ENCODE data around the gene HSPA1B. TPM values are rescaled to one million over a fixed set of nuclear protein-coding genes. Genes with fewer than 3 reads are reported as not detected.

HSPA1B gene
- total RNA-seq: 10 to 100 TPM; 44.0 to 47.2 TPM

- no peaks in the 10 kb centered on the region for H3K27me3 Mint-ChIP-seq
- no peaks in the 10 kb centered on the region for H3K9me3 Mint-ChIP-seq
- peak; percentile 97 for DNase-seq
- ChIA-PET POLR2A (interaction anchor here (0.6 to 2.4 kb wide), 6 partner anchors 29 to 257 kb away, joined by 3 to 9 read pairs (median 3); partner anchors contain the start of genes CLIC1 and GPANK1), CTCF (interaction anchor here (0.6 to 1.2 kb wide), 5 partner anchors 40 to 281 kb away, joined by 3 to 5 read pairs (median 3); partner anchors contain the start of gene ATP6V1G2)
- H3K4me1 Mint-ChIP-seq: peaks cover 53% of the 10 kb centered on the region
- peak within 1 kb of the TSS; percentile 96 for H3K27ac Mint-ChIP-seq
- H3K4me3 Mint-ChIP-seq: peak within 1 kb of the TSS; percentile 86
- peaks cover 12% of the 10 kb centered on the region for H3K36me3 Mint-ChIP-seq (ENCODE audit: low read depth)
Measured at GRCh38 chr6:31827286-31828079, at the start of gene HSPA1B. TSS of gene HSPA1B (plus strand) at chr6:31827738. CDS start at chr6:31827951, 213 bp downstream.

- Mint-ChIP-seq H3K4me3 (no peak overlapping the region), H3K4me1 (peaks cover 34% of the 10 kb centered on the region), H3K27me3 (no peaks in the 10 kb centered on the region), H3K36me3 (ENCODE audit: low read depth) (peaks cover 13% of the 10 kb centered on the region), H3K9me3 (no peaks in the 10 kb centered on the region), H3K27ac (no peak overlapping the region)
- DNase-seq: no peak
- POLR2A ChIA-PET: interaction anchor here (0.6 kb wide), 1 partner anchor 112 kb away, joined by 3 read pairs; no protein-coding TSS in a partner anchor
- CTCF ChIA-PET: interaction anchor here (0.7 to 4.4 kb wide), 7 partner anchors 9 to 66 kb away, joined by 3 to 29 read pairs (median 4); partner anchors contain the start of gene VARS1
Measured at GRCh38 chr6:31778193-31778592, 49.3 kb upstream of the HSPA1B start.

GRCh38 chr6:31778999-31779885 is 48.3 kb upstream of the HSPA1B start:
- no peaks in the 10 kb centered on the region for H3K9me3 Mint-ChIP-seq
- no peak for DNase-seq
- no peaks in the 10 kb centered on the region for H3K27me3 Mint-ChIP-seq
- no peak overlapping the region for H3K4me3 Mint-ChIP-seq
- ChIA-PET POLR2A (interaction anchor here (0.6 kb wide), 1 partner anchor 113 kb away, joined by 3 read pairs; no protein-coding TSS in a partner anchor), CTCF (interaction anchor here (2.7 to 4.4 kb wide), 2 partner anchors 10 to 16 kb away, joined by 13 to 29 read pairs; partner anchors contain the start of gene VARS1)
- H3K36me3 Mint-ChIP-seq (ENCODE audit: low read depth): peaks cover 17% of the 10 kb centered on the region
- no peak overlapping the region for H3K27ac Mint-ChIP-seq
- peaks cover 31% of the 10 kb centered on the region for H3K4me1 Mint-ChIP-seq

GRCh38 chr6:31779908-31780307 is 47.6 kb upstream of the HSPA1B start:
- no peak for DNase-seq
- Mint-ChIP-seq H3K4me1 (peaks cover 29% of the 10 kb centered on the region), H3K27ac (no peak overlapping the region), H3K4me3 (no peak overlapping the region), H3K9me3 (no peaks in the 10 kb centered on the region), H3K27me3 (no peaks in the 10 kb centered on the region), H3K36me3 (ENCODE audit: low read depth) (peaks cover 22% of the 10 kb centered on the region)
- CTCF ChIA-PET: interaction anchor here (2.7 to 4.4 kb wide), 2 partner anchors 10 to 15 kb away, joined by 13 to 29 read pairs; partner anchors contain the start of gene VARS1
- POLR2A ChIA-PET: no interaction called here

- Mint-ChIP-seq H3K36me3 (ENCODE audit: low read depth) (peaks cover 22% of the 10 kb centered on the region), H3K4me1 (peaks cover 23% of the 10 kb centered on the region), H3K27ac (no peak overlapping the region), H3K4me3 (no peak overlapping the region), H3K27me3 (no peaks in the 10 kb centered on the region), H3K9me3 (no peaks in the 10 kb centered on the region)
- POLR2A ChIA-PET: no interaction called here
- DNase-seq: no peak
- CTCF ChIA-PET: interaction anchor here (0.9 to 4.4 kb wide), 3 partner anchors 11 to 28 kb away, joined by 5 to 29 read pairs (median 13); partner anchors contain the start of gene VARS1
Measured at GRCh38 chr6:31780507-31781243, 46.9 kb upstream of the HSPA1B start.

GRCh38 chr6:31781244-31782125 is 46.1 kb upstream of the HSPA1B start:
- CTCF ChIA-PET: interaction anchor here (0.9 to 4.4 kb wide), 3 partner anchors 12 to 27 kb away, joined by 5 to 29 read pairs (median 13); partner anchors contain the start of gene VARS1
- H3K9me3 Mint-ChIP-seq: no peaks in the 10 kb centered on the region
- H3K36me3 Mint-ChIP-seq (ENCODE audit: low read depth): peaks cover 22% of the 10 kb centered on the region
- no peak overlapping the region for H3K27ac Mint-ChIP-seq
- POLR2A ChIA-PET: no interaction called here
- H3K4me1 Mint-ChIP-seq: peaks cover 15% of the 10 kb centered on the region
- no peak overlapping the region for H3K4me3 Mint-ChIP-seq
- DNase-seq: no peak
- no peaks in the 10 kb centered on the region for H3K27me3 Mint-ChIP-seq

GRCh38 chr6:31782126-31782855 is 45.2 kb upstream of the HSPA1B start:
- no peaks in the 10 kb centered on the region for H3K27me3 Mint-ChIP-seq
- H3K4me1 Mint-ChIP-seq: peaks cover 7% of the 10 kb centered on the region
- H3K4me3 Mint-ChIP-seq: no peak overlapping the region
- DNase-seq: no peak
- H3K36me3 Mint-ChIP-seq (ENCODE audit: low read depth): peaks cover 24% of the 10 kb centered on the region
- ChIA-PET CTCF (interaction anchor here (1.0 to 4.4 kb wide), 4 partner anchors 9 to 69 kb away, joined by 3 to 29 read pairs (median 5); no protein-coding TSS in a partner anchor), POLR2A (no interaction called here)
- H3K9me3 Mint-ChIP-seq: no peaks in the 10 kb centered on the region
- H3K27ac Mint-ChIP-seq: no peak overlapping the region

GRCh38 chr6:31784098-31784925 is 43.2 kb upstream of the HSPA1B start:
- no peak for DNase-seq
- H3K27me3 Mint-ChIP-seq: no peaks in the 10 kb centered on the region
- peak overlapping the region; percentile 47 for H3K27ac Mint-ChIP-seq
- peaks cover 24% of the 10 kb centered on the region for H3K36me3 Mint-ChIP-seq (ENCODE audit: low read depth)
- H3K4me1 Mint-ChIP-seq: peaks cover 3% of the 10 kb centered on the region
- H3K4me3 Mint-ChIP-seq: no peak overlapping the region
- POLR2A ChIA-PET: no interaction called here
- H3K9me3 Mint-ChIP-seq: no peaks in the 10 kb centered on the region
- CTCF ChIA-PET: interaction anchor here (0.6 to 3.4 kb wide), 6 partner anchors 15 to 89 kb away, joined by 3 to 14 read pairs (median 3); no protein-coding TSS in a partner anchor

GRCh38 chr6:31785475-31785874 is 42.1 kb upstream of the HSPA1B start:
- Mint-ChIP-seq H3K4me3 (no peak overlapping the region), H3K27me3 (no peaks in the 10 kb centered on the region), H3K9me3 (no peaks in the 10 kb centered on the region), H3K27ac (no peak overlapping the region), H3K36me3 (ENCODE audit: low read depth) (peaks cover 30% of the 10 kb centered on the region), H3K4me1 (peaks cover 5% of the 10 kb centered on the region)
- ChIA-PET POLR2A (no interaction called here), CTCF (interaction anchor here (1.0 to 3.4 kb wide), 4 partner anchors 12 to 45 kb away, joined by 3 to 14 read pairs (median 4); partner anchors contain the start of genes LSM2 and MSH5)
- DNase-seq: no peak
